Stomach (tissue), 9 donors: ENCODE measurements around the gene GPN2. TPM values are rescaled to one million over a fixed set of nuclear protein-coding genes. Genes with fewer than 3 reads are reported as not detected.
A peak's percentile ranks its signal among the peaks of the same experiment; 100 is the strongest.
"Not testable (repeated sequence)": the region's sequence is repeated elsewhere in the genome, so short reads cannot be mapped to it uniquely, and the experiment has no call there.

Experiments
- DNase-seq, 2 donors: peaks; one replicate each; pipeline versions ENCODE4 v3.0.0 to v3.0.0-alpha.2; 2013 to 2019
- H3K27ac ChIP-seq, 5 donors: fragments of 200-600 bp in 4 of 5; sonication (generic) in 4 of 5; one replicate each; pipeline ENCODE4 v1.5.1; 2013 to 2019; ENCODE audit warnings: mild to moderate bottlenecking in 1 of 5, moderate library complexity in 1 of 5
- H3K27me3 ChIP-seq, 3 donors: fragments of 200-600 bp; sonication (generic); one replicate each; pipeline ENCODE4 v1.5.1; 2017 to 2019; ENCODE audit warnings: mixed run types in 1 of 3
- H3K36me3 ChIP-seq, 4 donors: fragments of 200-600 bp; sonication (generic); 1 replicate in 3 of 4; 2 replicates in 1 of 4; pipeline ENCODE4 v1.5.1; 2016 to 2019
- H3K4me1 ChIP-seq, 4 donors: fragments of 200-600 bp; sonication (generic); one replicate each; pipeline ENCODE4 v1.5.1; 2016 to 2019
- H3K4me3 ChIP-seq, 4 donors: fragments of 200-600 bp; sonication (generic) in 3 of 4; one replicate each; pipeline ENCODE4 v1.5.1; 2016 to 2019; ENCODE audit warnings: mild to moderate bottlenecking in 1 of 4
- H3K9me3 ChIP-seq, 4 donors: fragments of 200-600 bp; sonication (generic); one replicate each; pipeline ENCODE4 v1.5.1; 2016 to 2019
- CTCF ChIP-seq, 7 experiments: fragments of 450-650 bp in 4 of 7; fragments of 200-600 bp in 3 of 7; sonication (generic) in 3 of 7; IDR thresholded peaks; one replicate each; pipeline ENCODE4 v1.5.1; 2016 to 2019; ENCODE audit warnings: antibody characterized with exemption in 7 of 7, control low read depth in 2 of 7, mild to moderate bottlenecking in 1 of 7
- EP300 ChIP-seq: sonication (generic); formaldehyde crosslinking; IDR thresholded peaks from one replicate; pipeline ENCODE4 v1.6.1; 2017; ENCODE audit warnings: antibody characterized with exemption
- POLR2A ChIP-seq, 4 donors: fragments of 450-650 bp; IDR thresholded peaks; one replicate each; pipeline ENCODE4 v1.6.1; 2016; ENCODE audit warnings: antibody characterized with exemption in 4 of 4, control low read depth in 2 of 4, mild to moderate bottlenecking in 1 of 4, moderate library complexity in 1 of 4
- POLR2AphosphoS5 ChIP-seq, 3 donors: sonication (generic); formaldehyde crosslinking; IDR thresholded peaks; one replicate each; pipeline ENCODE4 v1.6.1; 2016; ENCODE audit warnings: antibody characterized with exemption in 3 of 3
- WGBS, 5 donors: extraction: QIAGEN DNeasy Blood & Tissue Kit in 3 of 5; methylation state at CpG; one replicate each; pipeline versions ENCODE4 v1.1.5 to v1.1.7; 2013 to 2018; 5-methylcytosine and 5-hydroxymethylcytosine counted together
- intact Hi-C: fragments of 100-400 bp; cut with DNase I; formaldehyde crosslinking; loops from one replicate; pipeline ENCODE4 v1.15.1; 2023; ENCODE audit warnings: low total_unique reads
- polyA plus RNA-seq, 3 donors: library from polyadenylated mRNA; stranded (reverse); fragments of 200-250 nt; gene quantifications; one replicate each; pipeline ENCODE4 v1.2.3, GENCODE V29; 2013
- total RNA-seq, 5 donors: library from RNA; depleted of rRNA; stranded (reverse); fragments of >200 nt; gene quantifications; one replicate each; pipeline versions ENCODE4 v1.1.0 to v1.2.3, GENCODE V29; 2014 to 2016
- donor health status: healthy with polysubstance abuse.
- donor health status: Bipolar disorder and iron deficiency.
- donor health status: healthy.

GPN2 gene
- total and polyA plus RNA-seq, 8 donors, result 5.4 to 66.3 (median 12.3) TPM

- 85 to 89% (median 87%) methylated on average over 5 to 6 of the region's 6 CpGs for WGBS, 5 donors
- peaks cover 50 to 97% (median 93%) of the 10 kb centered on the region in 4 donors for H3K36me3 ChIP-seq
Observed at GRCh38 chr1:26839779-26840178, 50.3 kb downstream of the GPN2 start.

GRCh38 chr1:26839339-26839722 lies 50.8 kb downstream of the GPN2 start:
- Histone ChIP-seq H3K4me3 (no peak overlapping the region), H3K4me1 (peaks cover 0 to 20% (median under 1%) of the 10 kb centered on the region in 4 donors), H3K9me3 (no peaks in the 10 kb centered on the region), H3K36me3 (peaks cover 49 to 99% (median 95%) of the 10 kb centered on the region in 4 donors), H3K27ac (peak overlapping the region in 1 of 5 donors; percentile 56), H3K27me3 (no peaks in the 10 kb centered on the region)
- no peak for TF ChIP-seq CTCF (IDR thresholded peaks at IDR 0.05)
- no peak for DNase-seq
- 75 to 100% (median 90%) methylated on average over 1 of the region's 1 CpG for WGBS, 5 donors
- intact Hi-C loops, result no loop called here

More at GRCh38 chr1:26839779-26840178, 50.3 kb downstream of the GPN2 start:
- Histone ChIP-seq H3K27me3 (no peaks in the 10 kb centered on the region), H3K9me3 (no peaks in the 10 kb centered on the region), H3K4me1 (peaks cover 0 to 16% (median 0%) of the 10 kb centered on the region in 4 donors), H3K27ac (peak overlapping the region in 1 of 5 donors; percentile 56), H3K4me3 (no peak overlapping the region)
- DNase-seq, result no peak
- intact Hi-C loops, result no loop called here
- TF ChIP-seq EP300, result no peak
- TF ChIP-seq POLR2AphosphoS5 (IDR thresholded peaks at IDR 0.05), result no peak
- no peak for TF ChIP-seq CTCF (IDR thresholded peaks at IDR 0.05)
- no peak for TF ChIP-seq POLR2A (IDR thresholded peaks at IDR 0.05)

GRCh38 chr1:26838474-26839338 lies 51.4 kb downstream of the GPN2 start:
- H3K27ac ChIP-seq, result peak overlapping the region in 1 of 5 donors; percentile 56
- peaks cover 45 to 99% (median 95%) of the 10 kb centered on the region in 4 donors for H3K36me3 ChIP-seq
- 63 to 77% (median 75%) methylated on average over 8 of the region's 8 CpGs for WGBS, 5 donors
- H3K27me3 ChIP-seq, result no peaks in the 10 kb centered on the region
- peak in 1 of 2 donors; percentile 32 for DNase-seq
- H3K4me3 ChIP-seq, result no peak overlapping the region
- TF ChIP-seq CTCF (IDR thresholded peaks at IDR 0.05), result no peak
- no peak for TF ChIP-seq POLR2A (IDR thresholded peaks at IDR 0.05)
- no peak for TF ChIP-seq POLR2AphosphoS5 (IDR thresholded peaks at IDR 0.05)
- no peak for TF ChIP-seq EP300
- intact Hi-C loops, result no loop called here
- no peaks in the 10 kb centered on the region for H3K9me3 ChIP-seq
- peaks cover 0 to 26% (median 7%) of the 10 kb centered on the region in 4 donors for H3K4me1 ChIP-seq

- H3K27me3 ChIP-seq, H3K27ac ChIP-seq, H3K9me3 ChIP-seq, H3K4me3 ChIP-seq, DNase-seq, intact Hi-C loops: not testable (repeated sequence)
- peaks cover 0 to 31% (median 11%) of the 10 kb centered on the region in 4 donors for H3K4me1 ChIP-seq
- H3K36me3 ChIP-seq, result peaks cover 46 to 99% (median 95%) of the 10 kb centered on the region in 4 donors
- 89 to 93% (median 90%) methylated on average over 5 of the region's 5 CpGs for WGBS, 5 donors
Observed at GRCh38 chr1:26837665-26838064, 52.4 kb downstream of the GPN2 start.
